Measurements from ENCODE around the gene SYT7.
"Not testable (repeated sequence)": the region's sequence is repeated elsewhere in the genome, so short reads cannot be mapped to it uniquely, and the experiment has no call there.

The SYT7 gene

DNA sequence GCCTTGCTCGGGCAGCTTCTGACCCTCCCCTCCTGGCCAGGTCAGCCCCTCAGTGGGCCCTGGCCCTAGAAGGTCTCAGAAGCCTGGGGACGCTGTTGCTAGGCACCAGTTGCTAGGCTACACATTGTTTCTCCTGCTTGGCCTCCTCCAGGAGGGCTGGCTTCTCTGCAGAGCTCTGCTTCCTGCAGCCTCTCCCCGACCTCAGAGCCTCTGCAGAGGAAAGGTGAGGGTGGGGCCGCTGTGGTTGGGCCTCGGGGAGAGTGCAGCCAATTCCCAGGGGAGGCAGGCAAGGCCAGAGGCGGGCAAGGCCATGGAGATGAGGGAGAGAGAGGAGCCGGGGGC is 99.9 kb downstream of the SYT7 start:
- DNase-seq = no peak
- H3K36me3 ChIP-seq (ENCODE audit: control insufficient read depth, insufficient read depth, low read length) = no peaks in the 10 kb centered on the region
- H3K4me1 ChIP-seq (ENCODE audit: control insufficient read depth, insufficient read depth, low read length, poor library complexity, severe bottlenecking) = peaks cover 6% of the 10 kb centered on the region
- H3K27me3 ChIP-seq (replicated peaks; ENCODE audit: control insufficient read depth, insufficient read depth, low read length, poor library complexity, severe bottlenecking) = no peaks in the 10 kb centered on the region
- H3K9me3 ChIP-seq (ENCODE audit: control insufficient read depth, low read length) = no peaks in the 10 kb centered on the region
- no peak overlapping the region for H3K27ac ChIP-seq (ENCODE audit: insufficient read depth, low read length, poor library complexity, severe bottlenecking)
- no peak overlapping the region for H3K4me3 ChIP-seq (ENCODE audit: insufficient read depth, low read depth, low read length, poor library complexity, severe bottlenecking)

DNA sequence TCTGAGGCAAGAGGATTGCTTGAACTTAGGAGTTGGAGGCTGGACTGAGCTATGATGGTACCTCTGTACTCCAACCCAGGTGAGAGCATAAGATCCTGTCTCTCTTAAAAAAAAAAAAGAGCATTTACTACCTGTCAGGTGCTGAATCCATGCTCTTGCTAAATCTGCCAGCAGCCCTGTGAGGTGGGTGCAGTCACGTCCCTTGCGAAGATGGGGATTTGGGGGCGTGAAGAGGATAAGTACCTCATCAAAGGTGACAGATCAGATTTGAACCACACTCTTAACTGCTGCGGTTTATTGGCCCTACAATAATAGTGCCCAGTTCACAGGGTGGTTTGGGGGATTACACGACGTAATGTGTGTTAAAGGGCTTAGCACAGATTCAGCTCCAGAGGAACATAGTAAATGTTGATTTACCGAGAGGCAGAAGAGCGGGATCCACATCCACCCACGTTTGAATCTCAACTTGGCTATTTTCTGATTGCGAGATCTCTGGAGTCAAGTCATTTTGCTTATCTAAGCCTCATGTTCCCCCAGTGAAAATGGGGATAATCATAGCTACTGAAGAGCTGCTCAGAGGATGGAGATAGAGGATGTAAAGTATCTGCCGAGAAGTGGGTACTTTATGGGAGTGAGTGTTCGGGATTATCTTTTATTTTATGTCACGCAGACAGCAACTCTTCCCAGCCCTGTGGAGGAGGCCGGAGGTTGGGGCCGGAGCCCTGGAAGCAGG is 100.4 kb downstream of the SYT7 start:
- DNase-seq = no peak
- Histone ChIP-seq H3K27me3 (replicated peaks; ENCODE audit: control insufficient read depth, insufficient read depth, low read length, poor library complexity, severe bottlenecking) (no peaks in the 10 kb centered on the region), H3K27ac (ENCODE audit: insufficient read depth, low read length, poor library complexity, severe bottlenecking) (no peak overlapping the region), H3K4me3 (ENCODE audit: insufficient read depth, low read depth, low read length, poor library complexity, severe bottlenecking) (no peak overlapping the region), H3K9me3 (ENCODE audit: control insufficient read depth, low read length) (no peaks in the 10 kb centered on the region), H3K4me1 (ENCODE audit: control insufficient read depth, insufficient read depth, low read length, poor library complexity, severe bottlenecking) (peaks cover 6% of the 10 kb centered on the region), H3K36me3 (ENCODE audit: control insufficient read depth, insufficient read depth, low read length) (no peaks in the 10 kb centered on the region)

DNA sequence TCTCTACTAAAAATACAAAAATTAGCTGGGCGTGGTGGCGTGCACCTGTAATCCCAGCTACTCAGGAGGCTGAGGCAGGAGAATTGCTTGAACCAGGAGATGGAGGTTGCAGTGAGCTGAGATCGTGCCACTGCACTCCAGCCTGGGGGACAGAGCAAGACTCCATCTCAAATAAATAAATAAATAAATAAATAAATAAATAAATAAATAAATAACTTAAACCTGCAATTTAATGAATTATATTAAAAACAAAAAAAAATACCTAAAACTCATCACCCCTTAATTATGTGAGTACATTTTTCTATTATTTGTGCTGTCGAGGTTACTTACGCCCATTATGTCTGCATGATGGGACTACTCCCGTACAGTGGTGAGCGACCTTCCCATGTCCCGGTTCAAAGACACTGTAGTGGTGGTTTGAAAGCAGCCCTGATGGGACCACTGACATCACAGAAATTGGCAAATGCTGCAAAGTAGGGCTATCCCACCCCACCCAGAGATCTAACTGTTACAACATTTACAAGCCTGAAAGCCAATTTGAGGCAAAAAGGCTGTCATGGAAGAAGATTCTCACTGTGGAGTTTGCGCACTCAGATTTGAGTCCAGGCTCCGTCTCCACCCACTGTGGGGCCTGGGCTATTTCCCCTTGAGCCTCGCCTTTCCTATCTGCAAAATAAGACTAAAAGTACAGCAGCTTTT is 101.4 kb downstream of the SYT7 start:
- H3K27ac ChIP-seq (ENCODE audit: insufficient read depth, low read length, poor library complexity, severe bottlenecking); H3K36me3 ChIP-seq (ENCODE audit: control insufficient read depth, insufficient read depth, low read length); DNase-seq; H3K4me3 ChIP-seq (ENCODE audit: insufficient read depth, low read depth, low read length, poor library complexity, severe bottlenecking); H3K4me1 ChIP-seq (ENCODE audit: control insufficient read depth, insufficient read depth, low read length, poor library complexity, severe bottlenecking); H3K9me3 ChIP-seq (ENCODE audit: control insufficient read depth, low read length); H3K27me3 ChIP-seq (replicated peaks; ENCODE audit: control insufficient read depth, insufficient read depth, low read length, poor library complexity, severe bottlenecking): not testable (repeated sequence)

DNA sequence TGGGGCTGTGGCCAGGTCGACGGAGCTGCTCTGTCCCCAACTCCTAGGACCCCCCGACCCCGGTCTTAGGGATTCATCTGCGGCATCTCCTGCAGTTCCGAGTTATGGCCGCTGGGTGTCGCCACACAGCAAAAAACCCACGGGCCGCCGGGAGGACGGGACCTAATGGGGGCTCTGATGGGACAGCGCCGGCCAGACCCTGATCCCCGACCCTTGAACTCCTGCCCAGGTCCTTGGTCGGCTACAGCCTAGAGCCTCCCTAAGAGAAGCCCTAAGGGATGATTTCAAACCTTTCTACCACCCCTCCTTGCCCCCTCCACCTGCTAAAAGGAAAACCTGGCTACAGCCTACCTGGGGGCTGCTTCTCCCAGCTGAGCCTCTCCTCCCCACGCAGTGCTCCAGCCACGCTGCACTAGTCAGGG is 103.1 kb downstream of the SYT7 start:
- Histone ChIP-seq H3K27ac (ENCODE audit: insufficient read depth, low read length, poor library complexity, severe bottlenecking) (no peak overlapping the region), H3K9me3 (ENCODE audit: control insufficient read depth, low read length) (no peaks in the 10 kb centered on the region)
- DNase-seq = peak; percentile 13 to 31 (median 15)

DNA sequence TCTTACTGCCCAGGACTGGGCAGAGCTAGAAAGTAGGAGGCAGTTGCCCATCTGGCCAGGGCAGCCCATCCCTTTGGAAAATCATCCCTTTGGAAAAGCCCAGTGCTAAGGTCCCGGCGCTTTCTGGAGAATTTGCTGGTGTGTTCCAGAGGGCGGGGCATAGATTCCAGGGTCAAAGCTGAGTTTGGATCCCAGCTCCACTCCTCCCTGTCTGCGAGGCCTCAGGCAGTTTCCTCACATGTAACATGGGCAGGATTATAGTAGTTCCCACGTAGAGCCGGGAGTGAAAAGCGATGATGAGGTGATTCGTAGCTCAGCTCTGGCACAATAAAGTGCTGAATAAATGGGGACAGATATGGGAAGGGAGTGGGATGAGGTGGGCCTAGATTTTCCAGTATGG is 103.8 kb downstream of the SYT7 start:
- Histone ChIP-seq H3K36me3 (ENCODE audit: control insufficient read depth, insufficient read depth, low read length) (no peaks in the 10 kb centered on the region), H3K27ac (ENCODE audit: insufficient read depth, low read length, poor library complexity, severe bottlenecking) (no peak overlapping the region), H3K9me3 (ENCODE audit: control insufficient read depth, low read length) (no peaks in the 10 kb centered on the region), H3K27me3 (replicated peaks; ENCODE audit: control insufficient read depth, insufficient read depth, low read length, poor library complexity, severe bottlenecking) (no peaks in the 10 kb centered on the region), H3K4me1 (ENCODE audit: control insufficient read depth, insufficient read depth, low read length, poor library complexity, severe bottlenecking) (peaks cover 6% of the 10 kb centered on the region), H3K4me3 (ENCODE audit: insufficient read depth, low read depth, low read length, poor library complexity, severe bottlenecking) (no peak overlapping the region)
- DNase-seq = no peak

More for the DNA sequence above, 103.1 kb downstream of the SYT7 start:
- Histone ChIP-seq H3K4me1 (ENCODE audit: control insufficient read depth, insufficient read depth, low read length, poor library complexity, severe bottlenecking) (peaks cover 6% of the 10 kb centered on the region), H3K27me3 (replicated peaks; ENCODE audit: control insufficient read depth, insufficient read depth, low read length, poor library complexity, severe bottlenecking) (no peaks in the 10 kb centered on the region), H3K4me3 (ENCODE audit: insufficient read depth, low read depth, low read length, poor library complexity, severe bottlenecking) (no peak overlapping the region), H3K36me3 (ENCODE audit: control insufficient read depth, insufficient read depth, low read length) (no peaks in the 10 kb centered on the region)

DNA sequence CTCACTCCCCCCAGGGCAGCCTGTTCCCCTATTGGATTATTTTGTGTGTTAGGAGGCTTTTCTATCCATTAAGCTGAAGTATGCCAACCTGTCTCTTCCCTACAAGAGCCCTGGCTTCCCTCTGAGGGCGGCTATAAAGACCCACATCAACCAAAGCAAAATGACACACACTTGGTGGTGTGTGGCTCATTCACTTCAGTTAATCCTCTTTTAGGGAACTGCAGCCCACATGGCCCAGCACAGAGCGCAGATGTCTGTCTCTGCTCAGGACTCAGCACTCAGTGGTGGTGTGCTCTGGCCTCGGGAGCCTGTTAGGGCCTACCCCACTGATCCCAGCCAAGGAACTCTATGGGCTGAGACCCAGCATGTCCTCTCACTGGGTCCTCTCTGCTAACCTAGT is 104.5 kb downstream of the SYT7 start:
- H3K36me3 ChIP-seq (ENCODE audit: control insufficient read depth, insufficient read depth, low read length) = no peaks in the 10 kb centered on the region
- no peak for DNase-seq

DNA sequence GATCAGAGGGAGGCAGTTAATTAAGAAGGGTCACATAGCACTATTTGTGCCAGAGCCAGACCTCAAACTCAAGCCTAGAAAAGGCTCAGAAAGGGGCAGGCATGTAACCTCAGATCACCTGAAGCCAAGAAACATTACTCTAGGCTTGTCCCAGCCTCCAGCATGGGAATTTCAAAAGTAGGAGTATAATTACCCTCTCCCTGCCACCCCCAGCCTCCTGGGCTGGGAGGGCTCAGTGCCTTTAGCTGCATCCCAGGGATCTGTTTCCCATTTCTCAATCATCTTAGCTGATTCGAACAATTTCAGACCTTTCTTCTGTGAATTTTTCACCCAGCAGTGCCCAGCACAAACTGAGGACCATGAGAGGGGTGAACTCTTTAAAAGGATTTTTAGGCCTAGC is 105.4 kb downstream of the SYT7 start:
- no peaks in the 10 kb centered on the region for H3K36me3 ChIP-seq (ENCODE audit: control insufficient read depth, insufficient read depth, low read length)
- H3K4me3 ChIP-seq (ENCODE audit: insufficient read depth, low read depth, low read length, poor library complexity, severe bottlenecking) = no peak overlapping the region
- H3K27ac ChIP-seq (ENCODE audit: insufficient read depth, low read length, poor library complexity, severe bottlenecking) = no peak overlapping the region
- no peak for DNase-seq
- H3K4me1 ChIP-seq (ENCODE audit: control insufficient read depth, insufficient read depth, low read length, poor library complexity, severe bottlenecking) = peaks cover 6% of the 10 kb centered on the region
- H3K9me3 ChIP-seq (ENCODE audit: control insufficient read depth, low read length) = no peaks in the 10 kb centered on the region
- no peaks in the 10 kb centered on the region for H3K27me3 ChIP-seq (replicated peaks; ENCODE audit: control insufficient read depth, insufficient read depth, low read length, poor library complexity, severe bottlenecking)

More for the DNA sequence above, 104.5 kb downstream of the SYT7 start:
- H3K9me3 ChIP-seq (ENCODE audit: control insufficient read depth, low read length) = no peaks in the 10 kb centered on the region
- no peak overlapping the region for H3K4me3 ChIP-seq (ENCODE audit: insufficient read depth, low read depth, low read length, poor library complexity, severe bottlenecking)
- peaks cover 6% of the 10 kb centered on the region for H3K4me1 ChIP-seq (ENCODE audit: control insufficient read depth, insufficient read depth, low read length, poor library complexity, severe bottlenecking)
- no peak overlapping the region for H3K27ac ChIP-seq (ENCODE audit: insufficient read depth, low read length, poor library complexity, severe bottlenecking)
- H3K27me3 ChIP-seq (replicated peaks; ENCODE audit: control insufficient read depth, insufficient read depth, low read length, poor library complexity, severe bottlenecking) = no peaks in the 10 kb centered on the region

DNA sequence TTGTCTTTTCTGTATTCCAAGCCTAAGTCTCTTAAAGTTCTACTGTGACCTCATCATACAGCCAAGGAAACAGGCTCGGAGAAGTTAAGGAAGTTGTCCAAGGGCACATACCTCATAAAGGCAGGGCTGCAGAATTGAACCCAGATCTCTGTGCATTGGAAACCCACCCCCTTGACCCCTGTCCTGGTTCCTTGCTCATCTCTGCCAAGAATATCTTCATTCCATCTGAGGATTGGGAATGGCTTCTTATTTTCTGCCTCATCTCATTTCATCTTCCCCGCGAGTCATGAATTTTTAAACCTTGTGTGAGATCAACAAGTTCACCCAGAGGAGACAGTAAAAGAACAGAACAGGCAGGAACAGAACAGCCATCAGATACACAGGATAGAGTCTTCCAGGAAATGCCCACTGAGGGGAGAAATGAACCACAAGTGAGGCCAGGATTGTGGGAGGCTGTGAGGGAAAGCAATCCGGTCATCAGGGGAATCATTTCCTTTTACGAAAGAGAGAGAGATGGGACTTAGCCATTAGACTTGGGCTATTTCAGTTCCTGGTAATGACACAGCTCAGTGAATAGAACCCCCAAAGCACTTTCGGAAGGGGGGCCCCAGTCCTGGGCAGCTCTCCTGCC is 106.7 kb downstream of the SYT7 start:
- no peak for DNase-seq
- Histone ChIP-seq H3K36me3 (ENCODE audit: control insufficient read depth, insufficient read depth, low read length) (no peaks in the 10 kb centered on the region), H3K27me3 (replicated peaks; ENCODE audit: control insufficient read depth, insufficient read depth, low read length, poor library complexity, severe bottlenecking) (no peaks in the 10 kb centered on the region), H3K4me1 (ENCODE audit: control insufficient read depth, insufficient read depth, low read length, poor library complexity, severe bottlenecking) (peaks cover 6% of the 10 kb centered on the region), H3K9me3 (ENCODE audit: control insufficient read depth, low read length) (no peaks in the 10 kb centered on the region), H3K4me3 (ENCODE audit: insufficient read depth, low read depth, low read length, poor library complexity, severe bottlenecking) (no peak overlapping the region), H3K27ac (ENCODE audit: insufficient read depth, low read length, poor library complexity, severe bottlenecking) (no peak overlapping the region)

DNA sequence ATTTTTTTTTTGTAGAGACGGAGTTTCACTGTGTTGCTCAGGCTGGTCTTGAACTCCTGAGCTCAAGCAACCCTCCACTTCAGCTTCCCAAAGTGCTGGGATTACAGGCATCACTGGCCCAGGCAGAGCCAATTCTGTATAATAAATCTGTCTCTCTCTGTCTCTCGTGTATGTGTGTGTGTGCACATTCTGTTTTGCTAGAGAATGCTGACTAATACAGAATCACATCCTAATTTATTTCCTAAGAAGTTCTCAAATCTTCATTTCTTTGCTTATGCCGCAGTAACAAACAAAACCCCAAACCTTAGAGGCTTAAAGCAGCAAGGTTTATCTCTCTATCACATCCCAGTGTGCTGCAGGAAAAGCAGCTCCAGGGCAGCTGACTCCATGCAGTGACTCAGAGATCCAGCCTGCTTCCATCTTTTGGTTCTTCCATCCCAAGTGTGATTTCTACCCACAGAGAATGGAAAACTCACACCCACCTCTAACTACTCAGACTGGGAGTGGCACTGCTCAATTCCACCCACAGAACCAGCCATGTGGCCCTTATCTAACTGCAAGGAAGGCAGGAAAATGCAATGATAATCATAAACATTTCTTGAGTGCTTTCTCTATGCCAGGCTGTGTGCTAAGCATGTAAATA is 107.4 kb downstream of the SYT7 start:
- Histone ChIP-seq H3K27me3 (replicated peaks; ENCODE audit: control insufficient read depth, insufficient read depth, low read length, poor library complexity, severe bottlenecking) (no peaks in the 10 kb centered on the region), H3K4me3 (ENCODE audit: insufficient read depth, low read depth, low read length, poor library complexity, severe bottlenecking) (no peak overlapping the region), H3K4me1 (ENCODE audit: control insufficient read depth, insufficient read depth, low read length, poor library complexity, severe bottlenecking) (peaks cover 6% of the 10 kb centered on the region), H3K9me3 (ENCODE audit: control insufficient read depth, low read length) (no peaks in the 10 kb centered on the region), H3K36me3 (ENCODE audit: control insufficient read depth, insufficient read depth, low read length) (peaks cover 2% of the 10 kb centered on the region), H3K27ac (ENCODE audit: insufficient read depth, low read length, poor library complexity, severe bottlenecking) (no peak overlapping the region)
- DNase-seq = no peak

DNA sequence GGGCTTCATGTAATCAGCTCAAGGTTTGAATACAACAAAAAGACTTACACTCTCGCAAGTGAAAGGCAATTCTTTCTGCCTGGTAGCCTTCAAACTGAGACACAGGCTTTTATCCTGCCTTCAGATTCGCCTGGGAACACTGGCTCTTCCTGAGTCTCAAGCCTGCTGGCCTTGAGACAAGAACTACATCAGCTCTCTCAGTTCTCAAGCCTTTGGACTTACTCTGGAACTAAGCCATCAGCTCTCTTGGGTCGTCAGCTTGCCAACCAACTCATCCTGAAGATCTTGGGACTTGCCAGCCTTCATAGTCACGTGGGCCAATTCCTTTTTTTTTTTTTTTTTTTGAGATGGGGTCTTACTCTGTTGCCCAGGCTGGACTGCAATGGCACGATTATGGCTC is 108.0 kb downstream of the SYT7 start:
- no peak for DNase-seq
- Histone ChIP-seq H3K4me1 (ENCODE audit: control insufficient read depth, insufficient read depth, low read length, poor library complexity, severe bottlenecking) (peaks cover 4% of the 10 kb centered on the region), H3K9me3 (ENCODE audit: control insufficient read depth, low read length) (no peaks in the 10 kb centered on the region), H3K4me3 (ENCODE audit: insufficient read depth, low read depth, low read length, poor library complexity, severe bottlenecking) (no peak overlapping the region), H3K27ac (ENCODE audit: insufficient read depth, low read length, poor library complexity, severe bottlenecking) (no peak overlapping the region), H3K27me3 (replicated peaks; ENCODE audit: control insufficient read depth, insufficient read depth, low read length, poor library complexity, severe bottlenecking) (no peaks in the 10 kb centered on the region), H3K36me3 (ENCODE audit: control insufficient read depth, insufficient read depth, low read length) (peaks cover 8% of the 10 kb centered on the region)
